ENCODE results near the gene ZDBF2. TPM values are rescaled to one million over a fixed set of nuclear protein-coding genes. Genes with fewer than 3 reads are reported as not detected.

Gene ZDBF2
- total RNA-seq (2022; extraction: Qiagen RNA extraction) = 0.74 to 1.5 TPM (median 1.2 TPM) in 5 replicates

GRCh38 chr2:206274434-206275311 lies at the start of gene ZDBF2:
TSS of gene ZDBF2 (plus strand) at chr2:206274663. CDS start at chr2:206281850, 7,187 bp downstream.

Other genes starting within 250 kb of the ZDBF2 start
- 1.5 to 1.9 TPM (median 1.6 TPM) in 5 replicates for gene INO80D, start 188.5 kb upstream of the ZDBF2 start, total RNA-seq (2022; extraction: Qiagen RNA extraction)
- gene NDUFS1, start 115.2 kb upstream of the ZDBF2 start, total RNA-seq (2022; extraction: Qiagen RNA extraction) = 51.1 to 69.0 TPM (median 65.0 TPM) in 5 replicates
- gene EEF1B2, start 114.8 kb upstream of the ZDBF2 start, total RNA-seq (2022; extraction: Qiagen RNA extraction) = 1,003 to 1,121 TPM (median 1,045 TPM) in 5 replicates
- 8.5 to 9.9 TPM (median 9.6 TPM) in 5 replicates for gene ADAM23, start 168.9 kb downstream of the ZDBF2 start, total RNA-seq (2022; extraction: Qiagen RNA extraction)